Medulla oblongata (tissue), 1 donor: ENCODE data around the gene KRTAP5-9.
A peak's percentile ranks its signal among the peaks of the same experiment; 100 is the strongest.
"Not testable (repeated sequence)": the region's sequence is repeated elsewhere in the genome, so short reads cannot be mapped to it uniquely, and the experiment has no call there.

Source experiments
- DNase-seq: peaks from one replicate; pipeline ENCODE4 v3.0.0-alpha.2; 2015; ENCODE audit errors: extremely low spot score

The KRTAP5-9 gene

DNA sequence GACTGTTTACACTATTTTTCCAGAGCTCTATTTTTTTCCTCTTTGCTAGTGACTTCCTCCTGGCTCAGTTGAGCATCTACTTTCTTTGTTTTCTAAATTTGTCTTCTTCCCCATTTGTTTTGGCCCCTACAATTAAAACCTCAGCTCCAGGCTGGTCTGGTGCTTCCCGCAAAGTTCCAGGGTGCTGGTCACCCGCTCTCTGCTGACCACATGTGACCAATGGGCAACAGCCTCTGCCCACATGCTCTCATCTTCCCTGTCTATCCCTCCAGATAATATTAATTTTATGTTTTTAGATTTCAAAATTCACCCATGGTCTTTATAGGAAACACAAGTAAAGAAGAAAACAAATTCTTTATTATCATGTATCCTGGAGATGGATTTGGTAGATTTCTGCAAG is 34.7 kb downstream of the KRTAP5-9 start:
- peak; percentile 13 for DNase-seq

DNA sequence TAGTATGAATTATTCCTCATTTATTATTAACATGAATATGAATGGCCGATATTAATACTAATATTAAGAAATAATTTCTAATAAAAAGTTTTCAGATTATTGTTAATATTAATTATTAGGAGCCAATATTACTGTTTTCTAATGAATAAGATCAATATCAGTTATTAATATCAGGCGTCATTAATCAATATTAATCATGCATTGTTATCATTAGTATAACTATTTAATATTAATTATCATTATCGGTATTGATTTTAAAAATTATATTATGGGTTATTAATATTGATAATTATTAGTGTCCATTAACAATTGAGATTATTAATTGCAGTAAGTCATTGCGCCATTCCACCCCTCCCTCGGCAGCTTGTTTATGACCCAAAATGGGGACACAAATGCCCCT is 37.5 kb downstream of the KRTAP5-9 start:
- DNase-seq, result not testable (repeated sequence)

DNA sequence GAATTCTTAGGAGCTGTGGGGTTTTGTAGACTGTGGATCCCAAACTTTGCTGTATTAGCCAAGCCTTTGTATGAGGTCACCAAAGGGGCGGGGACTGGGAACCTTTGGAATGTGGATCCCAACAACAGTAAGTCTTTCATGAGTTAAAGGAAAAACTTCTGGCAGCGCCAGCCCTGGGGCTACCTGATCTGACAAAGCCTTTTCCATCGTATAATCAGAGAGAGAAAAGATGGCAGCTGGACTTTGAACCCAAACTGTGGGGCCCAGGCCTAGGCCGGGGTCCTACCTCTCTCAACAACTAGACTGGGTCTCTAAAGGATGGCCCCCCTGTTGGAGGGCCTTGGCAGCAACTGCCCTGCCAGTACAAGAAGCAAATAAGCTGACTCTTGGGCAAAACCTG is 40.1 kb downstream of the KRTAP5-9 start:
- not testable (repeated sequence) for DNase-seq

DNA sequence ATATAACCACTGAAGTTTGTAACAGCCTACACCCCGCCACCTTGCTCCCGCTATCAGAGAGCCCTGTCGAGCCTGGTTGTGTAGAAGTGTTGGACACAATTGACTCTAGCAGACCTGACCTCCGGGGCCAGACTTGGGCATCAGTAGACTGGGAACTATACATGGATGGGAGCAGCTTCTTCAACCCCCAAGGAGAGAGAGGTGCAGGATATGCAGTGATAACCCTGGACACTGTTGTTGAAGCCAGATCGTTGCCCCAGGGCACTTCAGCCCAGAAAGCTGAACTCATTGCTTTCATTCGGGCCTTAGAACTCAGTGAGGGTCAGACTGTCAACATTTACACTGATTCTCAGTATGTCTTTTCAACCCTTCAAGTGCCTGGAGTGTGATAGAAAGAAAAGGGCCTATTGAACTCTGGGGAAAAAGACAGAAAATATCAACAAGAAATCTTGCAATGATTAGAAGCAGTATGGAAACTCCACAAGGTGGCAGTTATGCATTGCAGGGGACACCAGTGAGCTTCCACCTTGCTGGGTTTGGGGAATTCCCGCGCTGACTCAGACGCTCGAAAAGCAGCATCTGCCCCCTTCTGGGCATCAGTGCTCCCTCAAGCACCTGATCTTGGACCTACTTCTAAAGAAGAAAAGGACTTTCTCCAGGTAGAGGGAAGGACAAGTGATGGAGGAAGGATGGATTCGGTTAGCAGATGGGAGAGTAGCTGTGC is 40.8 kb downstream of the KRTAP5-9 start:
- DNase-seq, result not testable (repeated sequence)

DNA sequence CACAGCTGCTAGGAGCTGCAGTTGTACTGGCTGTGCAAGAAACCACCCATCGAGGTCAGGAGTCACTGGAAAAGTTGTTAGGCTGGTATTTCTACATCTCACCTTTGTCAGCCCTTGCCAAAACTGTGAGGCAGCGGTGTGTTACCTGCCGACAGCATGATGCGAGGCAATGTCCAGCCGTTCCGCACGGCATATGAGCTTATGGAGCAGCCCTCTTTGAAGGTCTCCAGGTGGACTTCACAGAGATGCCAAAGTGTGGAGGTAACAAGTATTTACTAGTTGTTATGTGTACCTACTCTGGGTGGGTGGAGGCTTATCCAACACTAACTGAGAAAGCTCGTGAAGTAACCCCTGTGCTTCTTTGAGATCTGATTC is 41.3 kb downstream of the KRTAP5-9 start:
- not testable (repeated sequence) for DNase-seq
